Pancreas (tissue), 10 donors: ENCODE data around the gene SUPT20HL1. TPM values are rescaled to one million over a fixed set of nuclear protein-coding genes. Genes with fewer than 3 reads are reported as not detected.
A peak's percentile ranks its signal among the peaks of the same experiment; 100 is the strongest.
"Not testable (repeated sequence)": the region's sequence is repeated elsewhere in the genome, so short reads cannot be mapped to it uniquely, and the experiment has no call there.

Source experiments
- ATAC-seq, 4 donors: fragments of 200-7000 bp; cut with Tn5 transposase; one replicate each; pipeline versions ENCODE4 v1.8.0 to v1.9.1; 2020; ENCODE audit warnings: mild to moderate bottlenecking in 4 of 4, moderate library complexity in 4 of 4
- DNase-seq, 6 donors: peaks; one replicate each; pipeline ENCODE4 v3.0.0-alpha.2; 2020
- FAIRE-seq: peaks from 2 replicates; lab custom pipeline; 2012; peaks lifted over from hg19 to GRCh38; lab: Jason Lieb, UNC
- H3K27ac ChIP-seq, 4 donors: fragments of 200-600 bp; sonication (generic); 1 replicate in 3 of 4; 2 replicates in 1 of 4; pipeline versions ENCODE4 v1.5.0 to v1.8.0; 2020
- H3K27me3 ChIP-seq, 4 donors: fragments of 200-600 bp; one replicate each; pipeline ENCODE4 v1.8.0; 2021
- H3K36me3 ChIP-seq, 3 donors: fragments of 200-600 bp; sonication (generic) in 1 of 3; one replicate each; pipeline versions ENCODE4 v1.5.0 to v1.8.0; 2020 to 2021
- H3K4me1 ChIP-seq, 3 donors: fragments of 200-600 bp; one replicate each; pipeline ENCODE4 v1.8.0; 2021
- H3K4me3 ChIP-seq, 4 donors: fragments of 200-600 bp; sonication (generic) in 2 of 4; one replicate each; pipeline versions ENCODE4 v1.5.0 to v1.8.0; 2020 to 2021
- H3K9me3 ChIP-seq, 4 donors: fragments of 200-600 bp; one replicate each; pipeline ENCODE4 v1.8.0; 2021
- CTCF ChIP-seq, 4 donors: fragments of 200-600 bp; sonication (generic) in 3 of 4; IDR thresholded peaks; one replicate each; pipeline versions ENCODE4 v1.5.0 to v1.8.0; 2021; ENCODE audit warnings: antibody characterized with exemption in 4 of 4
- WGBS, 2 donors: extraction: QIAGEN DNeasy Blood & Tissue Kit; methylation state at CpG; one replicate each; pipeline ENCODE4 v1.1.7; 2013; 5-methylcytosine and 5-hydroxymethylcytosine counted together
- intact Hi-C, 3 donors: fragments of 100-400 bp; cut with DNase I; formaldehyde crosslinking; loops; one replicate each; pipeline versions ENCODE4 v1.11.1 to v1.14.2; 2022
- polyA plus RNA-seq, 2 donors: library from polyadenylated mRNA; stranded (reverse); fragments of 200-250 nt; gene quantifications; one replicate each; pipeline ENCODE4 v1.2.3, GENCODE V29; 2013
- total RNA-seq, 6 donors: library from RNA; stranded (reverse); fragmentation: NEBNext Ultra II Directional in 4 of 6; extraction: Animal tissue kit (Norgen Biotek cat#: 25700) in 4 of 6; gene quantifications; one replicate each; pipeline versions ENCODE4 v1.2.1 to v1.2.4, GENCODE V29; 2021 to 2023
- donor health status: healthy with polysubstance abuse.
- donor health status: DM: no; HTN: no; CAD: no; lungs with moderate emphysema.
- donor health status: DM: no; HTN: no; CAD: no.
- donor health status: control.
- donor health status: control.
- donor health status: Bipolar disorder and iron deficiency.
- donor health status: DM: yes; HTN: yes; CAD: no.
- donor health status: DM: no; HTN: no; CAD: no.
- donor health status: DM: no; HTN: no; CAD: no.
- donor health status: DM: yes; HTN: yes; CAD: no.

The SUPT20HL1 gene
- total and polyA plus RNA-seq, 8 donors, result not detected

GRCh38 chrX:24343719-24344118 is 16.7 kb upstream of the SUPT20HL1 start:
- no peak for ATAC-seq
- Histone ChIP-seq H3K27me3 (no peaks in the 10 kb centered on the region), H3K9me3 (no peaks in the 10 kb centered on the region), H3K4me3 (no peak overlapping the region), H3K27ac (no peak overlapping the region), H3K36me3 (no peaks in the 10 kb centered on the region), H3K4me1 (no peaks in the 10 kb centered on the region)
- WGBS, 2 donors, result 74 to 82% methylated on average over 9 of the region's 9 CpGs
- TF ChIP-seq CTCF (IDR thresholded peaks at IDR 0.05), result no peak
- intact Hi-C loops, result no loop called here
- DNase-seq, result no peak
- FAIRE-seq, result no peak

- TF ChIP-seq CTCF (IDR thresholded peaks at IDR 0.05), result no peak
- no peak for FAIRE-seq
- H3K9me3 ChIP-seq, result no peaks in the 10 kb centered on the region
These were observed 12.6 kb upstream of the SUPT20HL1 start for GRCh38 chrX:24347881-24348280.

GRCh38 chrX:24350217-24350616 is 10.2 kb upstream of the SUPT20HL1 start:
- intact Hi-C loops, result no loop called here
- H3K4me1 ChIP-seq, result no peaks in the 10 kb centered on the region
- H3K36me3 ChIP-seq, result no peaks in the 10 kb centered on the region
- TF ChIP-seq CTCF (IDR thresholded peaks at IDR 0.05), result no peak
- H3K4me3 ChIP-seq, result no peak overlapping the region
- no peak for ATAC-seq
- H3K27me3 ChIP-seq, result peaks cover 0 to 2% (median 0%) of the 10 kb centered on the region in 4 donors
- no peak overlapping the region for H3K27ac ChIP-seq
- DNase-seq, result no peak
- no peaks in the 10 kb centered on the region for H3K9me3 ChIP-seq
- FAIRE-seq, result no peak
- 92 to 96% methylated on average over 4 of the region's 4 CpGs for WGBS, 2 donors

More at GRCh38 chrX:24347881-24348280, 12.6 kb upstream of the SUPT20HL1 start:
- intact Hi-C loops, result no loop called here
- no peak for ATAC-seq
- WGBS, 2 donors, result 8 to 9% methylated on average over 1 of the region's 1 CpG
- H3K27ac ChIP-seq, result no peak overlapping the region
- H3K27me3 ChIP-seq, result peaks cover 0 to 2% (median 0%) of the 10 kb centered on the region in 4 donors
- H3K4me1 ChIP-seq, result no peaks in the 10 kb centered on the region
- no peaks in the 10 kb centered on the region for H3K36me3 ChIP-seq
- DNase-seq, result no peak
- no peak overlapping the region for H3K4me3 ChIP-seq

GRCh38 chrX:24355095-24355494 is 5.3 kb upstream of the SUPT20HL1 start:
- no peak for TF ChIP-seq CTCF (IDR thresholded peaks at IDR 0.05)
- Histone ChIP-seq H3K4me1 (no peaks in the 10 kb centered on the region), H3K27ac (no peak overlapping the region), H3K4me3 (no peak overlapping the region), H3K36me3 (no peaks in the 10 kb centered on the region), H3K27me3 (peaks cover 0 to 3% (median 1%) of the 10 kb centered on the region in 4 donors), H3K9me3 (no peaks in the 10 kb centered on the region)
- no peak for ATAC-seq
- intact Hi-C loops, result no loop called here
- FAIRE-seq, result no peak
- no peak for DNase-seq
- WGBS, 2 donors, result 86 to 93% methylated on average over 8 of the region's 8 CpGs

- FAIRE-seq, result no peak
- H3K36me3 ChIP-seq, result no peaks in the 10 kb centered on the region
- no peaks in the 10 kb centered on the region for H3K4me1 ChIP-seq
- H3K27ac ChIP-seq, result no peak overlapping the region
- no peak for ATAC-seq
- peaks cover 0 to 3% (median 0%) of the 10 kb centered on the region in 4 donors for H3K27me3 ChIP-seq
- no peak for TF ChIP-seq CTCF (IDR thresholded peaks at IDR 0.05)
- intact Hi-C loops, result no loop called here
- no peak overlapping the region for H3K4me3 ChIP-seq
- DNase-seq, result no peak
- no peaks in the 10 kb centered on the region for H3K9me3 ChIP-seq
These were observed 3.3 kb upstream of the SUPT20HL1 start for GRCh38 chrX:24357106-24357505.

- H3K4me1 ChIP-seq, H3K27ac ChIP-seq, intact Hi-C loops, H3K9me3 ChIP-seq, H3K4me3 ChIP-seq, DNase-seq, FAIRE-seq, ATAC-seq, H3K27me3 ChIP-seq, H3K36me3 ChIP-seq: not testable (repeated sequence)
- 82 to 91% methylated on average over 34 to 37 of the region's 41 CpGs for WGBS, 2 donors
These were observed 1.8 kb downstream of the SUPT20HL1 start for GRCh38 chrX:24362089-24362745.

DNA sequence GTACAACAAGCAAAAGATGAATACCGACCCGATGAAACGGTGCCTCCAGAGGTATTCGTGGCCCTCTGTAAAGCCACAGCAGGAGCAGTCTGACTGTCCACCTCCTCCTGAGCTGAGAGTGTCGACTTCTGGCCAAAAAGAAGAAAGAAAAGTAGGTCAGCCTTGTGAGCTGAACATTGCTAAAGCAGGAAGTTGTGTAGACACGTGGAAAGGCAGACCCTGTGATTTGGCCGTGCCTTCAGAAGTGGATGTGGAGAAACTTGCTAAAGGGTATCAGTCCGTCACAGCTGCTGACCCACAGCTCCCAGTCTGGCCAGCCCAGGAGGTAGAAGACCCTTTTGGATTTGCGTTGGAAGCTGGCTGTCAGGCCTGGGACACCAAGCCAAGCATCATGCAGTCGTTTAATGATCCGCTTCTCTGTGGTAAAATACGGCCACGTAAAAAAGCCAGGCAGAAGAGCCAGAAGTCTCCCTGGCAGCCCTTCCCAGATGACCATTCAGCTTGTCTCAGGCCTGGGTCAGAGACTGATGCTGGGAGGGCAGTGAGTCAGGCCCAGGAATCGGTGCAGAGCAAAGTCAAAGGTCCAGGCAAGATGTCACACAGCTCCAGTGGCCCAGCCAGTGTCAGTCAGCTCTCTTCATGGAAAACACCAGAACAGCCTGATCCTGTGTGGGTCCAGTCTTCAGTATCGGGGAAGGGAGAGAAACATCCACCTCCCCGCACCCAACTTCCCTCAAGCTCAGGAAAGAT is 3.2 kb downstream of the SUPT20HL1 start:
- WGBS, 2 donors, result 69 to 75% methylated on average over 14 to 15 of the region's 16 CpGs
- H3K9me3 ChIP-seq, FAIRE-seq, DNase-seq, H3K36me3 ChIP-seq, H3K27ac ChIP-seq, H3K4me1 ChIP-seq, intact Hi-C loops, H3K27me3 ChIP-seq, H3K4me3 ChIP-seq: not testable (repeated sequence)
- peak in 1 of 4 donors; percentile 41 for ATAC-seq
